ENCODE measurements around the gene AK1. TPM values are rescaled to one million over a fixed set of nuclear protein-coding genes. Genes with fewer than 3 reads are reported as not detected.

AK1 gene
- total RNA-seq, 2 donors from 2014 or later: 263 to 398 TPM

DNA sequence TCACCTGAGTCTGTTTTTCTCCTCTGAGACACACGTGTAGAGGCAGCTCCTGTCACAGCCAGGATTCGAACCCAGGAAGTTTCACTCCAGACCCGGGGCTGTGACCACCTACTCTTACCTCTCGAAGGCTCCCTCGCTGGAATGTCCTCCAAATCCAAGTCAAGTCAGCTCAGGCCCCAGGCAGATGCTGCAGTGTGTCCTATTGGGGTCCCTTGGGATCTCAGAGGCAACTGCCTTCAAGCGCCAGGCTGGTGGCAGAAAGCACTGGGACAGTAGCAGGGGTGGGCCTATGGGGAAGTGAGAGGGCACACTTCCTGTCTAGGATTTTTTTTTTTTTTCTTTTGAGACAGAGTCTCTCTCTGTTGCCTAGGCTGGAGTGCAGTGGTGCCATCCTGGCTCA is 40.1 kb upstream of the AK1 start:
- H3K27me3 ChIP-seq: no peaks in the 10 kb centered on the region
- no peak overlapping the region for H3K4me3 ChIP-seq
- H3K27ac ChIP-seq: peak overlapping the region; percentile 66 to 69
- DNase-seq (ENCODE audit: low spot score): no peak
- H3K36me3 ChIP-seq: peaks cover under 1% of the 10 kb centered on the region
- no peaks in the 10 kb centered on the region for H3K9me3 ChIP-seq
- peaks cover 0 to 62% of the 10 kb centered on the region in 2 donors for H3K4me1 ChIP-seq
- TF ChIP-seq, protein P1, sequence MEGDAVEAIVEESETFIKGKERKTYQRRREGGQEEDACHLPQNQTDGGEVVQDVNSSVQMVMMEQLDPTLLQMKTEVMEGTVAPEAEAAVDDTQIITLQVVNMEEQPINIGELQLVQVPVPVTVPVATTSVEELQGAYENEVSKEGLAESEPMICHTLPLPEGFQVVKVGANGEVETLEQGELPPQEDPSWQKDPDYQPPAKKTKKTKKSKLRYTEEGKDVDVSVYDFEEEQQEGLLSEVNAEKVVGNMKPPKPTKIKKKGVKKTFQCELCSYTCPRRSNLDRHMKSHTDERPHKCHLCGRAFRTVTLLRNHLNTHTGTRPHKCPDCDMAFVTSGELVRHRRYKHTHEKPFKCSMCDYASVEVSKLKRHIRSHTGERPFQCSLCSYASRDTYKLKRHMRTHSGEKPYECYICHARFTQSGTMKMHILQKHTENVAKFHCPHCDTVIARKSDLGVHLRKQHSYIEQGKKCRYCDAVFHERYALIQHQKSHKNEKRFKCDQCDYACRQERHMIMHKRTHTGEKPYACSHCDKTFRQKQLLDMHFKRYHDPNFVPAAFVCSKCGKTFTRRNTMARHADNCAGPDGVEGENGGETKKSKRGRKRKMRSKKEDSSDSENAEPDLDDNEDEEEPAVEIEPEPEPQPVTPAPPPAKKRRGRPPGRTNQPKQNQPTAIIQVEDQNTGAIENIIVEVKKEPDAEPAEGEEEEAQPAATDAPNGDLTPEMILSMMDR (IDR thresholded peaks at IDR 0.05): no peak

DNA sequence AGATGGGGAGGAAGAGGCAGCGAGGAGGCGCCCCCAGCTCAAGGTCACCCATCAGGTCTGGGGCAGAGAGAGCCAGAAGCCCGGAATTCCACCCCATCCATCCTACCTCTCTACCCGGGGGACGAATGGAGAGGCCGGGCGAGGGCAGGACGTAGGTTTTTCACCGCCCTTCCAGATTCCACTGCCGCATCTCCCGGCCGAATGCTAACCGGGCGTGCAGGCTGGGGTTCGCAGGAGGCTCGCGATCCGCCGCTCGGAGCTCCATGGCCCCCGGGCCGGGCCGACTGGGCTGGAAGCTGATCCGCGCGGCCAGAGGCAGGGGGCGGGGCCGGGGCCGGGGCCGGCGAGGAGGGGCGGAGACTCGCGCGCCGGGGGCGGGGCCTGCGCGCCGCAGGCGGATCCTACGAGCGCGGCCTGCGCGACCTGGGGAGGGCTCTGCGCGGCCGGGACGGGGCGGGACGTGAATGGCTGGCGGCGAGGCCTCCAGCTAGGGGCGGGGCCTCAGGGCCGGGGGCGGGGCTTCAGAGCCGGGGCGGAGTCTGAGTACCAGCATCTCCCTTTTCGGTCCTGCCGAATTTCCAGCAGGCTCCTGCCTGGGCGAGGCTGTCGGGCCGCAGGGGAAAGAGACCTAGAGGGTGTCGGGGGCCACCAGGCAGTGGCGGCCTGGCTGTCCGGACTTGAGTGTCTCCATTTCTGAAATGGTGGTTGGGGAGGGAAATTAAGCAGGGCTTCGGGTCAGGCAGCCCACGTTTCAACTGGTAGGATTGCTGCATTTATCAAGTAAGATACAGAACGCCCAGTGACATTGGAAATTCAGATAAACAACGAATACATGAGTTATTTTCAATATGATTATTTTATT is 39.5 kb upstream of the AK1 start, which contains the start of gene ST6GALNAC4:
Gene ST6GALNAC4, minus strand, starts transcription at position 322 of the 862 bp plus-strand sequence. CDS start 622 bp downstream, outside the sequence.
- Histone ChIP-seq H3K9me3 (no peaks in the 10 kb centered on the region), H3K4me1 (peaks cover 0 to 61% of the 10 kb centered on the region in 2 donors), H3K27ac (peak within 1 kb of the TSS; percentile 69 to 72), H3K36me3 (peaks cover 7% of the 10 kb centered on the region), H3K4me3 (peak within 1 kb of the TSS; percentile 75 to 84), H3K27me3 (no peaks in the 10 kb centered on the region)
- DNase-seq (ENCODE audit: low spot score): peak; percentile 95
- TF ChIP-seq, protein P1 (IDR thresholded peaks at IDR 0.05): no peak

DNA sequence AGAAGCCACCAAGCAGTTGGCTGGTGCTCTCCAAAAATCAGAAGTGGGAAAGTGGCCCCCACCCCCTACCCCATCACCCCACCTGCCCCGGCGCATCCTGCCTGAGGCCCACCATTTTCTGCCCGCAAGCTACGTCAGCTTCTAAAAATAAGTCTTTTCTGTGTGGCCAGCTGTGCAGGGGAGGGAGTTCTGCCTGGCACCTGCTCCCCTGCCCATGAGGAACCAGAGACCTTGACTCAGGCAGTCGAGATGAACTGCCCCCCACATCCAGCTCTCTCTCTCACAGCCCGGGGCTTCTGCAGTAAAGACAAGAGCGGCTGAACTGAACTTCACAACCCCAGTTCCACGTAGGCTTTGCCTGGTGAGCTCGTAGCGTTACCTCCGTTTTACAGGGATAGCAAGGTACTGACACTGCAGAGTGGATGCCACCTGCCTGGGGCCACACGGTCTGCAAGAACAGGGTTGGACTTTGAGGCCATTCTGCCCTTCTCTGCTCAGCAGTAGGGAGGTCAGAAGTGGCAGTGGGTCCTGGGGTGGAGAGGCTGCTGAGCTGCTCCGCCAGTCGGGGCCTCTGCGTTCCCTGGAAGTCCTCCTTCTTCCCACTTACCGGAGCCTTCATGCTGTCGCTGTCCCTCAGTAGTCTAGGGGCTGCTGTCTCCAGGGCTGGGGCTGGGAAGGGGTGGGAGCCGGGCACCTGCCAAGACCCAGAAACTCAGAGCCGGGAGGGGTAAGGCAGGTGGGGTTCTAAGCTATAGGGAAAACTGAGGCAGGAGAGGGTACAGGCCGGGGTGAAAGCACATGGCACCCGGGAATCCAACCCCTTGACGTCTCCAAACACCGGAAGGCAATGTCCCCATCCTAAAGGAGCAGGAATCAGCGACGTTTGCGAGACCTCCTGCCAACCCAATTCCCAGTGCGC is 38.6 kb upstream of the AK1 start:
- DNase-seq (ENCODE audit: low spot score): no peak
- TF ChIP-seq, protein P1 (IDR thresholded peaks at IDR 0.05): no peak
- H3K4me3 ChIP-seq: peak overlapping the region; percentile 75 to 84
- H3K36me3 ChIP-seq: peaks cover 14% of the 10 kb centered on the region
- H3K27me3 ChIP-seq: no peaks in the 10 kb centered on the region
- H3K4me1 ChIP-seq: peaks cover 0 to 52% of the 10 kb centered on the region in 2 donors
- H3K9me3 ChIP-seq: no peaks in the 10 kb centered on the region
- peak overlapping the region; percentile 69 to 72 for H3K27ac ChIP-seq

DNA sequence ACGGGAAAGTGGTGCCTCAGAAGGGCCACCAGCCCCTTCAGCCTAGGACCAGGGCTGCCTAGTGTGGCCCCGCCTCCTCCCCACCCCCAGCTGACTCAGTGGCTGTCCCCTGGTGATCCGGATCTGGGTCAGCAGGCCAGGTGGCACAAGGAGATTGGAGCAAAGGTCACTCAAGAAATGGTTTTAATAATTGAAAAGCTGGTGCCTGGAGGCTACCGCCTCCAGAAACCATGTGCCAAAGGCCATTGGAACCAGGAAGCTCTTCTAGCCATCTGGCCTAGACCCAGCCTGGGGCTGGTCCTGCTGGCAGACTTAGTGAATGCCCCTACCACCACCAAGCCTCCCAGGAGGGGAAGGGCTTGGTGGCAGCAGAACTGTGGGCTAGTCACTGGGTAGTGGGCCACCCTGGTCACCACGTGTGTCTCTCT is 37.9 kb upstream of the AK1 start:
- TF ChIP-seq, protein P1 (IDR thresholded peaks at IDR 0.05): no peak
- peaks cover 14% of the 10 kb centered on the region for H3K36me3 ChIP-seq
- H3K27ac ChIP-seq: peak overlapping the region; percentile 5 to 72
- H3K27me3 ChIP-seq: no peaks in the 10 kb centered on the region
- H3K4me3 ChIP-seq: peak overlapping the region in 1 of 2 donors; percentile 75
- H3K4me1 ChIP-seq: peaks cover 0 to 51% of the 10 kb centered on the region in 2 donors
- no peak for DNase-seq (ENCODE audit: low spot score)
- no peaks in the 10 kb centered on the region for H3K9me3 ChIP-seq

DNA sequence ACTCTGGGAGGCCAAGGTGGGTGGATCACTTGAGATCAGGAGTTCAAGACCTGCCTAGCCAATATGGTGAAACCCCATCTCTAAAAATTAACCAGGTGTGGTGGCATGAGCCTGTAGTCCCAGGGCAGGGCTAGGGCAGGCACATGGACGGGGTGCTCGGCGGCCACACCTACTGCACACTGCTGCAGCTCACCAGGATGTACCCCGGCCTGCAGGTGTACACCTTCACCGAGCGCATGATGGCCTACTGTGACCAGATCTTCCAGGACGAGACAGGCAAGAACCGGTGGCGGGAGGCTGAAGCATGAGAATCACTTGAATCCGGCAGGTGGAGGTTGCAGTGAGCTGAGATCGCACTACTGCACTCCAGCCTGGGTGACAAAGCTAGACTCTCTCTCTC is 36.2 kb upstream of the AK1 start:
- Histone ChIP-seq H3K27me3 (no peaks in the 10 kb centered on the region), H3K4me3 (no peak overlapping the region), H3K27ac (no peak overlapping the region), H3K36me3 (peaks cover 22% of the 10 kb centered on the region), H3K9me3 (no peaks in the 10 kb centered on the region), H3K4me1 (peaks cover 0 to 37% of the 10 kb centered on the region in 2 donors)
- TF ChIP-seq, protein P1 (IDR thresholded peaks at IDR 0.05): no peak
- no peak for DNase-seq (ENCODE audit: low spot score)
